CD14-positive monocyte (primary cell): ENCODE measurements around the gene DUSP9. TPM values are rescaled to one million over a fixed set of nuclear protein-coding genes. Genes with fewer than 3 reads are reported as not detected.

Experiments used
- DNase-seq, 3 donors: peaks; one replicate each; pipeline ENCODE4 v3.0.0-alpha.2; 2011 to 2022
- H2AFZ ChIP-seq: 2 replicates; pipeline ENCODE4 v1.6.0; 2012; ENCODE audit warnings: mild to moderate bottlenecking, low read depth, low read length, inconsistent platforms; ENCODE audit not compliant: insufficient read depth, poor library complexity, severe bottlenecking
- H3K27ac ChIP-seq, 2 donors: 1 replicate in 1 of 2; 2 replicates in 1 of 2; pipeline ENCODE4 v1.5.1; 2012 to 2013; ENCODE audit warnings: low read length in 2 of 2, control low read depth in 1 of 2, inconsistent platforms in 1 of 2, low read depth in 1 of 2, mild to moderate bottlenecking in 1 of 2
- H3K27me3 ChIP-seq, 2 donors: one replicate each; pipeline versions ENCODE4 v1.6.0 to v1.6.1; 2011 to 2013; ENCODE audit warnings: low read length in 2 of 2; ENCODE audit not compliant: control insufficient read depth in 2 of 2, insufficient read depth in 2 of 2
- H3K36me3 ChIP-seq, 2 donors: replicated peaks in 1 of 2; 1 replicate in 1 of 2; 2 replicates in 1 of 2; pipeline versions ENCODE4 v1.5.1 to v1.6.1; 2012 to 2013; ENCODE audit warnings: low read length in 2 of 2, control low read depth in 1 of 2, inconsistent platforms in 1 of 2, mild to moderate bottlenecking in 1 of 2; ENCODE audit not compliant: insufficient read depth in 2 of 2, control insufficient read depth in 1 of 2
- H3K4me1 ChIP-seq, 2 donors: 1 replicate in 1 of 2; 2 replicates in 1 of 2; pipeline versions ENCODE4 v1.5.1 to v1.6.1; 2012 to 2013; ENCODE audit warnings: low read length in 2 of 2, control low read depth in 1 of 2, inconsistent platforms in 1 of 2, mild to moderate bottlenecking in 1 of 2, moderate library complexity in 1 of 2; ENCODE audit not compliant: insufficient read depth in 2 of 2, control insufficient read depth in 1 of 2
- H3K4me2 ChIP-seq: replicated peaks from 2 replicates; pipeline ENCODE3; 2012; ENCODE audit warnings: low read length, moderate library complexity, mild to moderate bottlenecking; ENCODE audit not compliant: poor library complexity, severe bottlenecking; ENCODE audit errors: extremely low read depth
- H3K4me3 ChIP-seq, 3 experiments: fragments of 200-600 bp in 1 of 3; sonication (generic) in 1 of 3; replicated peaks in 1 of 3; 1 replicate in 2 of 3; 2 replicates in 1 of 3; pipeline ENCODE4 v1.5.1; 2011 to 2013; ENCODE audit warnings: low read length in 3 of 3, mild to moderate bottlenecking in 3 of 3, control low read depth in 2 of 3, low read depth in 2 of 3, inconsistent platforms in 1 of 3, moderate library complexity in 1 of 3
- H3K79me2 ChIP-seq: 2 replicates; pipeline ENCODE4 v1.6.0; 2012; ENCODE audit warnings: mild to moderate bottlenecking, control low read depth, inconsistent platforms, low read length, moderate library complexity; ENCODE audit not compliant: insufficient read depth
- H3K9ac ChIP-seq: 2 replicates; pipeline ENCODE4 v1.6.0; 2017; ENCODE audit warnings: low read length, mild to moderate bottlenecking; ENCODE audit not compliant: insufficient read depth, poor library complexity, severe bottlenecking
- H3K9me3 ChIP-seq, 2 donors: replicated peaks in 1 of 2; 1 replicate in 1 of 2; 2 replicates in 1 of 2; pipeline versions ENCODE4 v1.5.1 to v1.6.1; 2012 to 2013; ENCODE audit warnings: low read length in 2 of 2, control low read depth in 1 of 2; ENCODE audit not compliant: control insufficient read depth in 1 of 2, insufficient read depth in 1 of 2
- H4K20me1 ChIP-seq: 2 replicates; pipeline ENCODE4 v1.6.0; 2012; ENCODE audit warnings: mild to moderate bottlenecking, low read length, control low read depth, moderate library complexity; ENCODE audit not compliant: insufficient read depth
- H3K27ac Mint-ChIP-seq, 7 donors: one replicate each; pipeline ENCODE4 v1.8.0; 2020; ENCODE audit warnings: mild to moderate bottlenecking in 7 of 7, mixed read lengths in 7 of 7, moderate library complexity in 6 of 7, inconsistent platforms in 2 of 7
- H3K27me3 Mint-ChIP-seq, 3 donors: one replicate each; pipeline ENCODE4 v1.8.0; 2021 to 2022; ENCODE audit warnings: low read depth in 3 of 3, mild to moderate bottlenecking in 3 of 3, mixed read lengths in 3 of 3, moderate library complexity in 3 of 3, inconsistent platforms in 1 of 3
- H3K36me3 Mint-ChIP-seq, 2 donors: one replicate each; pipeline ENCODE4 v1.8.0; 2020; ENCODE audit warnings: mixed read lengths in 2 of 2, inconsistent platforms in 1 of 2, mild to moderate bottlenecking in 1 of 2
- H3K4me1 Mint-ChIP-seq: one replicate; pipeline ENCODE4 v1.8.0; 2020; ENCODE audit warnings: mild to moderate bottlenecking, mixed read lengths
- H3K4me3 Mint-ChIP-seq, 2 donors: one replicate each; pipeline ENCODE4 v1.8.0; 2020; ENCODE audit warnings: mild to moderate bottlenecking in 2 of 2, mixed read lengths in 2 of 2, moderate library complexity in 1 of 2
- H3K9me3 Mint-ChIP-seq, 7 donors: one replicate each; pipeline ENCODE4 v1.8.0; 2020 to 2022; ENCODE audit warnings: mixed read lengths in 7 of 7, mild to moderate bottlenecking in 6 of 7, moderate library complexity in 6 of 7, inconsistent platforms in 2 of 7
- WGBS: methylation state at CpG from one replicate; pipeline ENCODE4 v1.1.5; 2013; ENCODE audit warnings: missing lambda C conversion rate; ENCODE audit not compliant: insufficient coverage; 5-methylcytosine and 5-hydroxymethylcytosine counted together
- intact Hi-C, 2 donors: fragments of 100-400 bp; cut with micrococcal nuclease; formaldehyde crosslinking; loops; one replicate each; pipeline versions ENCODE4 v1.15.0 to v1.15.1; 2023
- polyA plus RNA-seq, 3 donors: library from polyadenylated mRNA; depleted of rRNA in 1 of 3; unstranded in 2 of 3; stranded (reverse) in 1 of 3; fragments of 300-500 nt in 2 of 3; fragments of >200 nt in 1 of 3; fragmentation: Illumina TruSeq in 2 of 3; gene quantifications; 1 replicate in 2 of 3; 2 replicates in 1 of 3; pipeline ENCODE4 v1.2.3, GENCODE V29; 2012 to 2021
- TF ChIP-seq, protein P1 (sequence below): fragments of 200-600 bp; IDR thresholded peaks from one replicate; pipeline ENCODE4 v1.8.0; 2022; ENCODE audit warnings: antibody characterized with exemption, mild to moderate bottlenecking

DUSP9 gene
- polyA plus RNA-seq, 3 donors: not detected

DNA sequence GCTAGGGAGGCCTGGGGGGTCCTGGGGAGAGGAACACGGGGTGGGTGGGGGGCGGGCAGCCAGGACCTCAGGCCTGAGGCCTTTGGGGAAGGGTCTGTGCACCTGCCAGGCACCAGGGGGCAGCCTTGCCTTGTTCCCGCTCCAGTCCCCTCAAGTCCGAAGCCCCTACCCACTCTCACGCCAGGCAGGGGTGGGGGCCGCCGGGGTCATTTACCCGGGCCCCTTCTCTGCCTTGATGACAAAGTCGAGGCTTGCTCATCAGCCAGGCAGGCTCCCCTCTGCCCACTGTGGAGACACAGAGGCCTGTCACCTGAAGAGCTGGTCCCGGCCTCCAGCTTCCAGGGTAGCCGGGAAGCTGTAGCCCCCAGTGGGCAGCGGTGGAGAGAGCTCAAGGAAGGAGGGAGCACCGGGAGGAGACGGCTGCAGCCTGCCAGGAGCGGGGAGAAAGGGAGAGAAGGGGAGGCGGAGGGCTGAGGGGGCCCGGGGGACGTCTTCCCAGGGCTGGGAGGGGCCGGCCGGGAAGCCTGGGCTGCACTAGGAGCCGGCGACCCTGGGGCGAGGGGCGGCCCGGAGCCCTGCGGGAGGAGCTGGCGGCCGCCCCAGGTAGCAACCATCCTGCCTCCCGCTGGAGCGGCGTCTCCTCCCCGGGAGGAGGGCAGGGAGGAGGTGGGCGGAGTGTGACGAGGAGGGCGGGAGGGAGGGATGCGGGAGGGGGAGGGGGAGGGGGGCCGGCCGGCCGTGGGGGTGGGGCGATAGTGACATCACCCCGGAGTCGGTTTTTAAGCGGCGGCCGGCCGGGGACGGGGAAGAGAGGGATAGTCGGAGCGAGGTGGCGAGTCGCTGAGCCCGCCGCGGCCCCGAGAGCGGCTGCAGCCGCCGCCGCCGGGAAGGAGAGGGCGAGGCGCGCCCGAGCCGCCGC is 40.4 kb downstream of the DUSP9 start, which contains the start of gene SLC6A8:
Gene SLC6A8, plus strand, starts transcription at position 806 of the 919 bp plus-strand sequence. CDS start 649 bp downstream, outside the sequence.
- Histone ChIP-seq H3K79me2 (no peaks in the 10 kb centered on the region), H3K4me3 (peak within 1 kb of the TSS in 2 of 3 experiments; percentile 9 to 40), H3K4me1 (no peaks in the 10 kb centered on the region), H3K27me3 (peaks cover 4 to 51% of the 10 kb centered on the region in 2 donors), H3K9ac (no peak within 1 kb of the TSS), H3K36me3 (no peaks in the 10 kb centered on the region), H4K20me1 (no peaks in the 10 kb centered on the region), H3K4me2 (peak within 1 kb of the TSS; percentile 41), H3K9me3 (peaks cover 3 to 10% of the 10 kb centered on the region in 2 donors), H2AFZ (no peak within 1 kb of the TSS), H3K27ac (no peak within 1 kb of the TSS)
- Mint-ChIP-seq H3K4me3 (peak within 1 kb of the TSS; percentile 72), H3K36me3 (peaks cover 2 to 3% of the 10 kb centered on the region in 2 donors), H3K27me3 (peaks cover 33 to 73% (median 49%) of the 10 kb centered on the region in 3 donors), H3K27ac (peak within 1 kb of the TSS in 1 of 7 donors; percentile 70), H3K9me3 (peaks cover 0 to 17% (median 9%) of the 10 kb centered on the region in 7 donors), H3K4me1 (peaks cover 12% of the 10 kb centered on the region)
- intact Hi-C loops: no loop called here
- TF ChIP-seq, protein P1, sequence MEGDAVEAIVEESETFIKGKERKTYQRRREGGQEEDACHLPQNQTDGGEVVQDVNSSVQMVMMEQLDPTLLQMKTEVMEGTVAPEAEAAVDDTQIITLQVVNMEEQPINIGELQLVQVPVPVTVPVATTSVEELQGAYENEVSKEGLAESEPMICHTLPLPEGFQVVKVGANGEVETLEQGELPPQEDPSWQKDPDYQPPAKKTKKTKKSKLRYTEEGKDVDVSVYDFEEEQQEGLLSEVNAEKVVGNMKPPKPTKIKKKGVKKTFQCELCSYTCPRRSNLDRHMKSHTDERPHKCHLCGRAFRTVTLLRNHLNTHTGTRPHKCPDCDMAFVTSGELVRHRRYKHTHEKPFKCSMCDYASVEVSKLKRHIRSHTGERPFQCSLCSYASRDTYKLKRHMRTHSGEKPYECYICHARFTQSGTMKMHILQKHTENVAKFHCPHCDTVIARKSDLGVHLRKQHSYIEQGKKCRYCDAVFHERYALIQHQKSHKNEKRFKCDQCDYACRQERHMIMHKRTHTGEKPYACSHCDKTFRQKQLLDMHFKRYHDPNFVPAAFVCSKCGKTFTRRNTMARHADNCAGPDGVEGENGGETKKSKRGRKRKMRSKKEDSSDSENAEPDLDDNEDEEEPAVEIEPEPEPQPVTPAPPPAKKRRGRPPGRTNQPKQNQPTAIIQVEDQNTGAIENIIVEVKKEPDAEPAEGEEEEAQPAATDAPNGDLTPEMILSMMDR: peak; percentile 17
- peak; percentile 18 to 46 (median 20) for DNase-seq
- WGBS: 0% methylated on average over 18 of the region's 66 CpGs

DNA sequence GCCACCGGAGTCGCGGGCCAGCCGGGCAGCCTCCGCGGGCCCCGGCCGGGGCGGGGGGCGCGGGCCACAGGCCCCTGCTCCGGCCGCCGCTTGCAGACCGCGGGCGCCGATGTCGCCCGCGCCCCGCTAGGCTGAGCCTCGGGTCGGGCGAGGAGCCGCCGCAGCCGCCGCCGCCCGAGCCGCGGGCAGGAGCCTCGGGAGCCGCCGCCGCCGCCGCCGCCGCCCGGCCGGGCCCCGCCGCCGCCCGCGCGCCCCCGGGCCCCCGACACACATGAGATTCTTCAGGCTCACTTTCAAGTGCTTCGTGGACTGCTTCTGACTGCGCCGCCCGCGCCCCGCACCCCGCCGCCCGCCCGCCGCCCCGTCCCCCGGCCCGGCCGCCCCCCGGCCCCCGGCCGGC is 41.1 kb downstream of the DUSP9 start:
- Mint-ChIP-seq H3K36me3 (peaks cover 2 to 3% of the 10 kb centered on the region in 2 donors), H3K4me3 (no peak overlapping the region), H3K27ac (no peak overlapping the region), H3K9me3 (peaks cover 0 to 16% (median 9%) of the 10 kb centered on the region in 7 donors), H3K27me3 (peaks cover 33 to 78% (median 49%) of the 10 kb centered on the region in 3 donors), H3K4me1 (peaks cover 12% of the 10 kb centered on the region)
- no peak overlapping the region for H3K27ac ChIP-seq
- no peak overlapping the region for H2AFZ ChIP-seq
- H4K20me1 ChIP-seq: no peaks in the 10 kb centered on the region
- intact Hi-C loops: no loop called here
- H3K4me3 ChIP-seq: no peak overlapping the region
- no peak overlapping the region for H3K4me2 ChIP-seq
- no peaks in the 10 kb centered on the region for H3K36me3 ChIP-seq
- H3K9ac ChIP-seq: no peak overlapping the region
- H3K4me1 ChIP-seq: no peaks in the 10 kb centered on the region
- WGBS: under 1% methylated on average over 64 of the region's 69 CpGs
- peaks cover 3 to 10% of the 10 kb centered on the region in 2 donors for H3K9me3 ChIP-seq
- H3K79me2 ChIP-seq: no peaks in the 10 kb centered on the region
- TF ChIP-seq, protein P1: no peak
- DNase-seq: no peak
- peaks cover 4 to 51% of the 10 kb centered on the region in 2 donors for H3K27me3 ChIP-seq
